ENCODE results near the gene GOLGA6L25.
"Not testable (repeated sequence)": the region's sequence is repeated elsewhere in the genome, so short reads cannot be mapped to it uniquely, and the experiment has no call there.

Gene GOLGA6L25

DNA sequence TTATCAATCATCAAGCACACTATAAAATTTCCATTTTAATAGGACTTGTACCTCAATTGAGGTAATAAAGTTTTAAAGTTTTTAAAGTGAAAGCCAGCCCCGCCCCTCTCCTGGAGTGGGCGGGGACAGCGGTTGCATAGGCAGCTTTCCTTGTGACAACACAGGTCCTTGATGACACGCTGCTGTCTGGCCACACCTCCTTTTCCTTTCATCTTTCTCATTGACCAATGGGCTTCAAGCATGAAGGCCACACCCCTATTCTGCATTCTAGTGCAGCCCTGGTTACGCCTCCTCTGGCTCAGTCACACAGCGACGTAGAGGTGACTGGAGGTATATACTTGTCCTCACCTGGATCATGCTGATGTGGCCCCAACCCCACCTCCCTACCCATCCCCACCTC is at the start of gene GOLGA6L25:
TSS of gene GOLGA6L25 (plus strand) at position 301 of the 400 bp plus-strand sequence. CDS start at position 362, 61 bp downstream.
- DNase-seq: not testable (repeated sequence)

GRCh38 chr15:28508217-28508889 is 45.0 kb upstream of the GOLGA6L25 start:
- not testable (repeated sequence) for DNase-seq

DNA sequence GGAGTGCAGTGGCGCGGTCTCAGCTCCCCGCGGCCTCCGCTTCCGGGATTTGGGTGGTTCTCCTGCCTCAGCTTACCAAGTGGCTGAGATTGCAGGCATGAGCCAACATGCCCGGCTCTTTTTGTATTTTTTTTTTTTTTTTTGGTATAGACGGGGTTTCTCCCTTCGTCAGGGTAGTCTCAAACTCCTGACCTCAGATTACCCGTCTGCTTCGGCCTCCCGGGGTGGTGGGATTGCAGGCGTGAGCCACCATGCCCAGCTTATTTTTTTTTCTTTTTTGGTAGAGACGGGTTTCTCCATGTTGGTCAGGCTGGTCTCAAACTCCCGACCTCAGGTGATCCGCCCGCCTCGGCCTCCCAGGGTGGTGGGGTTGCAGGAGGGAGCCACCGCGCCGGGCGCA is 39.2 kb upstream of the GOLGA6L25 start:
- DNase-seq: not testable (repeated sequence)

DNA sequence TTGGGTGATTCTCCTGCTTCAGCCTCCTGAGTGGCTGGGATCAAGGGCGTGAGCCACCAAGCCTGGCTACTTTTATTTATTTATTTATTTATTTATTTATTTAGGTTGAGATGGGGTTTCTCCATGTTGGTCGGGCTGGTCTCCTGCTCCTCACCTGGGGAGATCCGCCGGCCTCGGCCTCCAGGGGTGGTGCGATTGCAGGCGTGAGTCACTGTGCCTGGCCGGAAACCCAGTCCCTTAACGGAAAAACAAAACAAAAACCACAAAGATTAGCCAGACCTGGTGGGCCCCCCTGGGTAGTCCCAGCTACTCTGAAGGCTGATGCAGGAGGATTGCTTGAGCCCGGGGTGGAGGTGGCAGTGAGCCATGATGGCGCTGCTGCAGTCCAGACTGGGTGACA is 38.2 kb upstream of the GOLGA6L25 start:
- DNase-seq: not testable (repeated sequence)

- DNase-seq: not testable (repeated sequence)
Observed at GRCh38 chr15:28532954-28533353, 20.4 kb upstream of the GOLGA6L25 start, which contains the start of gene GOLGA8G. GOLGA8G (minus strand) TSS chr15:28532971; CDS start chr15:28532909, 62 bp downstream.

GRCh38 chr15:28573351-28573750 is 20.0 kb downstream of the GOLGA6L25 start:
- DNase-seq: not testable (repeated sequence)

DNA sequence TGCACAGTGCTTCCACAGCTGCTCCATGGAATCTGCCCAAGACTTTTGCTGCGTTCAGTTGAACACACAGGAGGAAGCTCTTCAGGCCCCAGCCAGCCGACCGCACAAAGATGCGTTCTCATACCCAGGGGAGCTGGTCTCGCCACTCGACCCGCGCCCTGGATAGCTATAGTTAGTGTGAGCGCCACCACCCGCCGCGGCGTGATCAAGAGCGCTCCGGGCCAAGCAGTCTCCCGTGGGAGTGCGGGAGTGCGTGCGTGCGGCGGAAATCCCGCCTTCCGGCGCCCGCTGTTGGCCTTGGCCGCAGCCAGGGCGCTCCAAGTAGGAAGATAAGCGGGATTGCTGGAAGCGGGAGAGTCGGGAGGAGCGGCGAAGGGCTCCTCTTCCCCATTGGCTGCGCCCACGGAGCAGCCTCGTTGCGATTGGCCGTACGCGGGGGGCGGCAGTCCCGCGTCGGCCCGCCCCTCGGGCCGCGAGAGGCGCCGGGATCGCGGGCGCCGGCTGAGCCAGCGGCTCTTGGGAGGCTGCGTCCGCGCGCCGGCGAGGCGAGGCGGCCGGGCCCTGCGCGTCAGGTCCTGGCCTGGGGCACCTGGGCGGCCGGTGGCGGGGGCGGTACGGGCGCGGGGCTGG is 35.7 kb downstream of the GOLGA6L25 start:
- not testable (repeated sequence) for DNase-seq

GRCh38 chr15:28589769-28590168 is 36.4 kb downstream of the GOLGA6L25 start:
- DNase-seq: not testable (repeated sequence)

DNA sequence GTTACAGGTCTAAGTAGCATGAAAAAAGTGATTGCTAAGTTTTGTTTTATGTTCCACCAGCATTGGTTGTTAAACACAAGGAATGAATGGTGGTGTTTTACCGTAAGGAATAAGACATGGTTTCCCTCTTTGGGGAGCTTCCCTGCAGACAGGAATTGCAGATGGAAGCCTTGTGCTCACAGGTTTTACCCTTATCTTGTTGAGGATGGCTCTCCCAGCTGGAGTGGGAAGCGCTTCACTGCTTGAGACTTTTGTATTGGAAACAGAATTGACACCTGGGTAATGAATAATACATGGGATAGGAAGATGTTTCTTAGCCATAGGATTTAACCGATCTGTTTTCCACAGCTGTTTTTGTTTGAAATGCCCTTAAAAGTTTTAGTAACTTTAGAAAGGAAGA is 39.0 kb downstream of the GOLGA6L25 start:
- DNase-seq: not testable (repeated sequence)

DNA sequence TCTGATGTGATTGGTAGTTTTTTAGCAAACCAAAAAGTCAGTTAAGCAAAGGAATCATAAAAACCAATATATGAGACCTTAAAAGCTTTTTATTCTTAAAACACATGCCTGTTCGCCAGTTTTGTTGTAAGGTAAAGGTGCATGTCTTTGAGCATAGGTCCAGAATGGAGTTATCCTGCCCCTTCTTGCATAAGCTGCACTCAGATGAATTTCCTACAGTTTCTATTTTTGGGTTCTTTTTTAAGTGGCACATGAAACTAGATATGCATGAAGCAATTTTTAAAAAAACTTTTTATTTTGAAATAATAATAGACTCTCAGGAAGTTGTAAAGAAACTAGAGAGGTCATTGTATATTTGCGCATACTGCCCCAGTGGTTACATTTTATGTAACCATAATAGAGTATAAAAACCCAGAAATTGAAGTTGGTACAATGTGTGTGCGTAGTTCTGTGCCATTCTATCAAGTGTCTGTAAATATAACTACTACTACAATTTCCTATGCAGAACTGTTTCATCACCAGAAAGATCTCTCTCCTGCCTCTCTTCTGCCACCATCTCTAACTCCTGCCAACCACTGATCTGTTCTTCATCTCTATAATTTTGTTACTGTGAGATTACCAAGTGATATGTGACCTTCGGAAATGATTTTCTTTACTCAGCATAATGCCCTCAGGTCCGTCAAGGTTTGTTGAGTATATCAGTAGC is 40.2 kb downstream of the GOLGA6L25 start:
- DNase-seq: not testable (repeated sequence)

GRCh38 chr15:28597471-28597870 is 44.1 kb downstream of the GOLGA6L25 start:
- DNase-seq: not testable (repeated sequence)

DNA sequence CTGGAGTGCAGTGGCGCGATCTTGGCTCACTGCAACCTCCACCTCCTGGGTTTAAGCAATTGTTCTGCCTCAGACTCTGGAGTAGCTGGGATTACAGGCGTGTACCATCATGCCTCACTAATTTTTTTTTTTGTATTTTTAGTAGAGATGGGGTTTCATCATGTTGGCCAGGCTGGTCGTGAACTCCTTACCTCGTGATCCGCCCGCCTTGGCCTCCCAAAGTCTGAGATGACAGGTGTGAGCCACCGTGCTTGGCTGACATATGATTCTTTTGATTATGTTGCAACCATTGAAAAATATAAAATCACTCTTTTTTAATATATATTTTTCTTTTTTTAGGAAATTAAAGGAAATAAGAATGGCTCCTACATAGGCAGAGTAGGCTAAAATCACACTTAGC is 44.8 kb downstream of the GOLGA6L25 start:
- not testable (repeated sequence) for DNase-seq

- not testable (repeated sequence) for DNase-seq
Observed at GRCh38 chr15:28602152-28602551, 48.8 kb downstream of the GOLGA6L25 start.
